SJCRH30 (cell line): ENCODE measurements around the gene PTPMT1. TPM values are rescaled to one million over a fixed set of nuclear protein-coding genes. Genes with fewer than 3 reads are reported as not detected.

Source experiments
- DNase-seq, 2 experiments: peaks; one replicate each; pipeline ENCODE4 v3.0.0-alpha.2; 2015 to 2020
- H3K27ac ChIP-seq: fragments of 250-450 bp; sonication (Bioruptor Pico); 2 replicates; pipeline ENCODE4 v1.5.1; 2020; ENCODE audit warnings: mild to moderate bottlenecking, moderate library complexity
- H3K27me3 ChIP-seq: fragments of 250-450 bp; sonication (Bioruptor Pico); 2 replicates; pipeline ENCODE4 v1.5.1; 2020; ENCODE audit warnings: mild to moderate bottlenecking, moderate library complexity
- H3K36me3 ChIP-seq: fragments of 250-450 bp; sonication (Bioruptor Pico); 2 replicates; pipeline ENCODE4 v1.5.1; 2020; ENCODE audit warnings: mild to moderate bottlenecking, moderate library complexity
- H3K4me1 ChIP-seq: fragments of 250-450 bp; sonication (Bioruptor Pico); 2 replicates; pipeline ENCODE4 v1.5.1; 2020; ENCODE audit warnings: mild to moderate bottlenecking, moderate library complexity
- H3K4me3 ChIP-seq: fragments of 250-450 bp; sonication (Bioruptor Pico); 2 replicates; pipeline ENCODE4 v1.5.1; 2020; ENCODE audit warnings: mild to moderate bottlenecking, moderate library complexity
- H3K9me3 ChIP-seq: fragments of 250-450 bp; sonication (Bioruptor Pico); replicated peaks from 2 replicates; pipeline ENCODE4 v1.5.1; 2020; ENCODE audit warnings: mild to moderate bottlenecking, moderate library complexity
- total RNA-seq: library from RNA; depleted of rRNA; stranded (reverse); fragments of >200 nt; shearing (Covaris generic); gene quantifications from 2 replicates; pipeline ENCODE4 v1.2.3, GENCODE V29; 2014

Gene PTPMT1
- total RNA-seq, 1 experiment from 2014 or later: 53.3 TPM

- Histone ChIP-seq H3K4me3 (no peak within 1 kb of the TSS), H3K9me3 (no peaks in the 10 kb centered on the region), H3K27me3 (no peaks in the 10 kb centered on the region), H3K27ac (peak within 1 kb of the TSS; percentile 41), H3K36me3 (peaks cover 37% of the 10 kb centered on the region), H3K4me1 (peaks cover 7% of the 10 kb centered on the region; the same call in 1 of the 2 replicates)
- no peak for DNase-seq
Observed at GRCh38 chr11:47586098-47586855, 20.9 kb downstream of the PTPMT1 start, which contains the start of gene FAM180B. Gene FAM180B (plus strand): TSS chr11:47586678. CDS start chr11:47586769, 91 bp downstream.

- no peak for DNase-seq
- Histone ChIP-seq H3K9me3 (no peaks in the 10 kb centered on the region), H3K27me3 (no peaks in the 10 kb centered on the region), H3K4me1 (peaks cover 7% of the 10 kb centered on the region; the same call in 1 of the 2 replicates), H3K27ac (peak overlapping the region; percentile 41), H3K36me3 (peaks cover 28% of the 10 kb centered on the region), H3K4me3 (no peak overlapping the region)
Observed at GRCh38 chr11:47587039-47587716, 21.8 kb downstream of the PTPMT1 start.

- peaks cover 7% of the 10 kb centered on the region; the same call in 1 of the 2 replicates for H3K4me1 ChIP-seq
- H3K4me3 ChIP-seq: no peak overlapping the region
- DNase-seq: peak; percentile 75 to 78
- H3K36me3 ChIP-seq: peaks cover 22% of the 10 kb centered on the region
- H3K27me3 ChIP-seq: no peaks in the 10 kb centered on the region
- H3K27ac ChIP-seq: peak overlapping the region; percentile 41
- no peaks in the 10 kb centered on the region for H3K9me3 ChIP-seq
Observed at GRCh38 chr11:47587723-47588326, 22.4 kb downstream of the PTPMT1 start.

GRCh38 chr11:47589118-47589517, 23.7 kb downstream of the PTPMT1 start:
- DNase-seq: no peak
- Histone ChIP-seq H3K4me1 (peaks cover 7% of the 10 kb centered on the region; the same call in 1 of the 2 replicates), H3K4me3 (no peak overlapping the region), H3K9me3 (no peaks in the 10 kb centered on the region), H3K27me3 (peaks cover 4% of the 10 kb centered on the region; the same call in 1 of the 2 replicates), H3K27ac (no peak overlapping the region), H3K36me3 (peaks cover 9% of the 10 kb centered on the region)

GRCh38 chr11:47589584-47589976, 24.2 kb downstream of the PTPMT1 start:
- no peak overlapping the region for H3K4me3 ChIP-seq
- H3K36me3 ChIP-seq: peaks cover 6% of the 10 kb centered on the region
- peaks cover 4% of the 10 kb centered on the region; the same call in 1 of the 2 replicates for H3K27me3 ChIP-seq
- no peak overlapping the region for H3K27ac ChIP-seq
- no peak for DNase-seq
- H3K4me1 ChIP-seq: peaks cover 7% of the 10 kb centered on the region; the same call in 1 of the 2 replicates
- H3K9me3 ChIP-seq: no peaks in the 10 kb centered on the region

- no peak for DNase-seq
- H3K27me3 ChIP-seq: peaks cover 4% of the 10 kb centered on the region; the same call in 1 of the 2 replicates
- H3K9me3 ChIP-seq: no peaks in the 10 kb centered on the region
- H3K27ac ChIP-seq: no peak overlapping the region
- peaks cover 7% of the 10 kb centered on the region; the same call in 1 of the 2 replicates for H3K4me1 ChIP-seq
- no peak overlapping the region for H3K4me3 ChIP-seq
- peaks cover under 1% of the 10 kb centered on the region; the same call in 1 of the 2 replicates for H3K36me3 ChIP-seq
Observed at GRCh38 chr11:47589977-47590861, 24.8 kb downstream of the PTPMT1 start.

- no peak for DNase-seq
- H3K4me1 ChIP-seq: peaks cover 7% of the 10 kb centered on the region; the same call in 1 of the 2 replicates
- no peak overlapping the region for H3K27ac ChIP-seq
- H3K4me3 ChIP-seq: no peak overlapping the region
- H3K9me3 ChIP-seq: no peaks in the 10 kb centered on the region
- H3K27me3 ChIP-seq: peaks cover 4% of the 10 kb centered on the region; the same call in 1 of the 2 replicates
- no peaks in the 10 kb centered on the region for H3K36me3 ChIP-seq
Observed at GRCh38 chr11:47591764-47592163, 26.4 kb downstream of the PTPMT1 start.

- no peak overlapping the region for H3K27ac ChIP-seq
- H3K36me3 ChIP-seq: no peaks in the 10 kb centered on the region
- H3K4me1 ChIP-seq: peaks cover 7% of the 10 kb centered on the region; the same call in 1 of the 2 replicates
- DNase-seq: no peak
- no peak overlapping the region for H3K4me3 ChIP-seq
- peaks cover 4% of the 10 kb centered on the region; the same call in 1 of the 2 replicates for H3K27me3 ChIP-seq
- H3K9me3 ChIP-seq: no peaks in the 10 kb centered on the region
Observed at GRCh38 chr11:47592251-47592650, 26.9 kb downstream of the PTPMT1 start.

GRCh38 chr11:47592970-47593369, 27.6 kb downstream of the PTPMT1 start:
- H3K27me3 ChIP-seq: peaks cover 4% of the 10 kb centered on the region; the same call in 1 of the 2 replicates
- H3K4me1 ChIP-seq: peaks cover 3% of the 10 kb centered on the region; the same call in 1 of the 2 replicates
- H3K4me3 ChIP-seq: no peak overlapping the region
- no peak for DNase-seq
- H3K36me3 ChIP-seq: no peaks in the 10 kb centered on the region
- no peaks in the 10 kb centered on the region for H3K9me3 ChIP-seq
- H3K27ac ChIP-seq: no peak overlapping the region

- Histone ChIP-seq H3K36me3 (no peaks in the 10 kb centered on the region), H3K4me1 (no peaks in the 10 kb centered on the region), H3K9me3 (no peaks in the 10 kb centered on the region), H3K27me3 (peaks cover 4% of the 10 kb centered on the region; the same call in 1 of the 2 replicates), H3K4me3 (no peak overlapping the region), H3K27ac (no peak overlapping the region)
- DNase-seq: no peak
Observed at GRCh38 chr11:47593492-47593933, 28.1 kb downstream of the PTPMT1 start.

GRCh38 chr11:47593934-47594855, 28.8 kb downstream of the PTPMT1 start, which contains the start of gene C1QTNF4:
Gene C1QTNF4 (minus strand): TSS chr11:47594411. CDS start chr11:47590810, 3,601 bp downstream.
- no peaks in the 10 kb centered on the region for H3K4me1 ChIP-seq

GRCh38 chr11:47595029-47595428, 29.6 kb downstream of the PTPMT1 start:
- Histone ChIP-seq H3K4me3 (no peak overlapping the region), H3K27ac (no peak overlapping the region), H3K27me3 (peaks cover 7% of the 10 kb centered on the region; the same call in 1 of the 2 replicates), H3K36me3 (no peaks in the 10 kb centered on the region), H3K9me3 (no peaks in the 10 kb centered on the region), H3K4me1 (no peaks in the 10 kb centered on the region)
- DNase-seq: no peak

More at GRCh38 chr11:47593934-47594855, 28.8 kb downstream of the PTPMT1 start, which contains the start of gene C1QTNF4:
- no peaks in the 10 kb centered on the region for H3K9me3 ChIP-seq
- H3K36me3 ChIP-seq: no peaks in the 10 kb centered on the region
- H3K4me3 ChIP-seq: no peak within 1 kb of the TSS
- peaks cover 7% of the 10 kb centered on the region; the same call in 1 of the 2 replicates for H3K27me3 ChIP-seq
- no peak within 1 kb of the TSS for H3K27ac ChIP-seq
- no peak for DNase-seq

GRCh38 chr11:47595967-47596366, 30.6 kb downstream of the PTPMT1 start:
- H3K9me3 ChIP-seq: no peaks in the 10 kb centered on the region
- no peak for DNase-seq
- no peaks in the 10 kb centered on the region for H3K36me3 ChIP-seq
- no peaks in the 10 kb centered on the region for H3K4me1 ChIP-seq
- H3K4me3 ChIP-seq: no peak overlapping the region
- H3K27ac ChIP-seq: no peak overlapping the region
- peaks cover 7% of the 10 kb centered on the region; the same call in 1 of the 2 replicates for H3K27me3 ChIP-seq
